Measurements from ENCODE around the gene PHC2. TPM values are rescaled to one million over a fixed set of nuclear protein-coding genes. Genes with fewer than 3 reads are reported as not detected.

PHC2 gene
- total RNA-seq, 2 donors from 2014 or later = 98.3 to 127 TPM

DNA sequence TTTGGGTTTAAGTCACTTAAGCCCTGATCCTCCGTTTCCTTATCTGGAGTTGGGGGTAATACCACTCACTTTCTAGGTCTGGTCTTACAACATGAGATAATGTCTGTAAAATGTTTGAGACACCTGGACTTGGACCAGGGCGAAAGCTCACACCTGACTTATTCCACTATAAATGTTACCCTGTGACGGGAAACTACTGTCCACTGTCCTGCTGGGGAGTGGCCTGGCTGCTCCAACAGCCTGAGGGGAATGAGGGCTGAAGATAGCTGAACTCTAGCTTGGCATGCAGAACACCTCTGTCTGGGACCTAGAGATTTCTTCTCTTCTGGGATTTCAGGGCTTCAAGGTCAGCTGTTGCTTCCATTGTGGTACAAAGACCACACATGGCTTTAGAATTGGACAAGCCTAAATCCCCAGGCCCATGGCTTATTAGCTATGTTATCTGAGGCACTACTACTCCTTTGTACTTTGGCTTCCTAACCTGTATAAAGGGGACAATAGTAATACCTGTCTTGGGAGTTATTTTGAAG lies 100.5 kb downstream of the PHC2 start:
- intact Hi-C loops (cut with DNase I) = no loop called here
- DNase-seq (ENCODE audit: low spot score) = no peak

GRCh38 chr1:33329600-33330305 lies 101.1 kb downstream of the PHC2 start:
- DNase-seq (ENCODE audit: low spot score) = no peak
- intact Hi-C loops (cut with DNase I) = no loop called here

GRCh38 chr1:33328817-33329216 lies 102.1 kb downstream of the PHC2 start:
- no peak for DNase-seq (ENCODE audit: low spot score)
- intact Hi-C loops (cut with DNase I) = no loop called here

GRCh38 chr1:33327587-33328325 lies 103.1 kb downstream of the PHC2 start:
- DNase-seq (ENCODE audit: low spot score) = no peak
- intact Hi-C loops (cut with DNase I) = no loop called here

DNA sequence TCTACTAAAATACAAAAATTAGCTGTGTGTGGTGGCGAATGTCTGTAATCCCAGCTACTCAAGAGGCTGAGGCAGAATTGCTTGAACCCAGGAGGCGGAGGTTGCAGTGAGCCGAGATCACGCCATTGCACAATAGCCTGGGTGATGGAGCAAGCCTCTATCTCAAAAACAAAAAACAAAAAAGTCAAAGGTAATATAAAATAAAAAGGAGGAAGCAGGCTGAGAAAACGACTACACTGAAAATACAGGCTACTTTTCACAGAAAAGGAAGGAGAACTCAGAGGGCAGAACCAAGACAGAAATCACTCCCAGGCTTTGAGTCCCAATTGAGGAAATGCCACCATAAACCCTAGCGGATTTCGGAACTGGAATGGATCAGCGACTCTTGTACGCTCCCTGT lies 104.1 kb downstream of the PHC2 start:
- DNase-seq (ENCODE audit: low spot score) = no peak
- intact Hi-C loops (cut with DNase I) = no loop called here

DNA sequence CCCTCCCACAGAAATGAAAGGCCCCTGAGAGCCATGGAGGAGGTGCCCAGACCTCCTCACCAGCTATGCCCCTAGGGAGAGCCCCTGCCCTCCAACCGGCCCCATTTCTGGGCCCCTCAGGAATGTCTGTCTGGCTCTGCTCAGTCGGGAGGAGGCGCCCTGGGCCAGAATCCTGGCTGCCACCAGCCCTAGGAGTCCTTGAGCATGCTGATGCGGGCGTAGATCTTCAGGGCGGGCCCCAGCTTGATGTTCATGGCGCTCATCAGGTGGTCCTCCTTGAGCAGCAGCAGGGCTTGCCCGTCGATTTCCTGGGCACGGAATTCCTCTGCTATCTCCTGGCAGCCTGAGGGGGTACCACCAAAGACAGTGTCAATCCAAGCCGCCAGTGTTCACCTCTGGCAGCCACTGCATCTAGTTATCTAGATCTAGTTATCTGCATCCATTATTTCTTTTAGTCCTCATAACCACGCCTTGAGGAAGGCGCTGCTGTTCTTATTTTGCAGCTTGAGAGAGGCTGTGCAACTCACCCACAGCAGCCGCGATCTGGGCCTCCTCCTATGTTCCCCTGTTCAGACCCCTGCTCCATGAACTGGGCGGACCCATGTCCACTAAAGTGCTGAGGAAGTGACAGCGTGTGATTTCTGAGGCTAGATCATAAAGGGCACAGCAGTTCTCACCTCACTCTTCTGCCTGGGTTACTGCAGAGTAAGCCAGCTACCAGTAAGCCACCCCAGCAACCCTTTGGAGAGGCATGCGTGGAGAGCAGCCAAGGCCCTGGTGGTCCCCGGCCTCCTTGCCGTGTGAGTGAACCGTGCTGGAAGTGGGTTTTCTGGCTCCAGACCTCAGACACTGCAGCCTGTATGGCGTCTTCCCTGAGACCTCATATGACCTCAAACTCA lies 106.0 kb downstream of the PHC2 start:
- DNase-seq (ENCODE audit: low spot score) = no peak
- intact Hi-C loops (cut with DNase I) = no loop called here

GRCh38 chr1:33323663-33324477 lies 107.0 kb downstream of the PHC2 start:
- no peak for DNase-seq (ENCODE audit: low spot score)
- intact Hi-C loops (cut with DNase I) = no loop called here

DNA sequence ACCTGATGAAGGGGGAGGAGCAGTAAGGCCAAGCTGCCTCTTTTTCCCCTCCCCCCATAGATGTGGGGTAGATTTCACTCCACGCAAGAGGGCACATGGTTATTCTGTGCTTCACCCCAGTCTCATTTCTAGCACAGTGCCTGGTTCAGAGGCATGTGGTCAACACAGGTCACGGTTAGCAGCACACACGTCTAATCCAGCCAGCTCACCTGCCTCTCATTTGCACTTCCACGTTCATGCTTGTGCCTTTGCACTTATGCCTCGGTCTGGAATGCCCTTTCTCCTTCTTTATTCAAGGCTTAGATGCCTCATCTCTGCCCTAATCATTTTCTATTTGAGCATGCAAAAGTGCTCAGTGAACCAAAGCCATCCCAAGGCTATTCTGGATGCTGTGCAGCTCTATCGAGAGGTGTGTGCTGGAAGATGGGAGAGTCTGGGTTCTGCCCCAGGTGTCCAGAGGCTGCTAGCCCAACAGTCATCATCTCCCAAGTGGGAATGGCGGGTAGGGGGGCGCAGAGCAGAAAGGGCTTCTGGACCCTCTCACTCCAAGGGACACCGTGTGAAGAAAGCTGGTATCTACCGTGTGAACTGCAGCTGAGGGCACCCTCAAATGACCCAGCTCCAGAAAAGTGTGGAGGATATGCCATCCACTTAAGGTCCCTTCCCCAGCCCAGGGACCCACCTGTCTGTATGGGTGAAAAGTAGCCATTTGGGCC lies 107.9 kb downstream of the PHC2 start:
- no peak for DNase-seq (ENCODE audit: low spot score)
- intact Hi-C loops (cut with DNase I) = no loop called here

GRCh38 chr1:33322109-33322508 lies 108.8 kb downstream of the PHC2 start:
- DNase-seq (ENCODE audit: low spot score) = no peak
- intact Hi-C loops (cut with DNase I) = no loop called here

GRCh38 chr1:33321178-33321577 lies 109.7 kb downstream of the PHC2 start:
- DNase-seq (ENCODE audit: low spot score) = no peak
- intact Hi-C loops (cut with DNase I) = no loop called here

GRCh38 chr1:33320619-33321165 lies 110.2 kb downstream of the PHC2 start, which contains the start of gene A3GALT2:
TSS of gene A3GALT2 (minus strand) at chr1:33321098. CDS start at chr1:33321098, 0 bp downstream.
- intact Hi-C loops (cut with DNase I) = no loop called here
- no peak for DNase-seq (ENCODE audit: low spot score)

- DNase-seq (ENCODE audit: low spot score) = no peak
- intact Hi-C loops (cut with DNase I) = no loop called here
Measured at GRCh38 chr1:33319949-33320618, 110.8 kb downstream of the PHC2 start.

- intact Hi-C loops (cut with DNase I) = no loop called here
- no peak for DNase-seq (ENCODE audit: low spot score)
Measured at GRCh38 chr1:33319186-33319948, 111.5 kb downstream of the PHC2 start.

DNA sequence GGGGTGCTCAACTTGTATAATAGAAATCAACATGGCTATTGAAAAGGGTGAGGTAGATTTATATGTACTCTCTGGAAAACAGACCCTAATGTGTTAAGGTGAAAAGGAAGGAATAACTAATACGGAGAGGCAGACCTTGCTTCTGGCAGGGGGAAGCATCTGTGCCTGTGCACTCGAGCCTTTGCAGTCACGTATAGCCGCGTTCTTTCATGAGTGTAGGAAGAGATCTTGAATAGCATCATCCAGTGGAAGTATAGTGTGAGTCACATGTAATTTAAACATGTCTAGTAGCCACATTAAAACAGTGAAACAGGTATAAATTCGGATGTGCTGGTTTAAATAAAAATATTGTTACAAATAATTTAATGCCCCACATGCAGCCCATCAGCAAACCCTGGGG lies 112.9 kb downstream of the PHC2 start:
- no peak for DNase-seq (ENCODE audit: low spot score)

DNA sequence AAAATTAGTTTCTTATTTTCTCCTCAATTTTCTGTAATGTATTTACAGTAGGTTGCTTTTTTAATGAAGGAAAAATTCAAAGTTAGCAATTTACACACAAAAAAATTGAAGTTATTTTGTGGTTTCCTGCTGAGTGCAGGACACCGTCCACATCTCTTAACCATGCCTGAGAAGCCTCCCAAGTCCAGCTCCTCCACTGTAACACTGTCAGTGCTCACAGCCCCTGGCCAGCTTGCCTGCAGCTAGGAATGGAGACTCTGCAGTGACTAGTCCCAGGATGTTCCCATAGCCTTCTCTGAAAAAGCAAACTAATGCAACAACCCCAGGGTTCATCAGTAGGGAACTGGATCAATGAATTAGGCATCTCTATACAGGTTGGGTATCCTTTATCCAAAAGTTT lies 113.5 kb downstream of the PHC2 start:
- no peak for DNase-seq (ENCODE audit: low spot score)
- intact Hi-C loops (cut with DNase I) = no loop called here

More for the DNA sequence above, 112.9 kb downstream of the PHC2 start:
- intact Hi-C loops (cut with DNase I) = no loop called here

GRCh38 chr1:33316601-33317000 lies 114.3 kb downstream of the PHC2 start:
- intact Hi-C loops (cut with DNase I) = no loop called here
- DNase-seq (ENCODE audit: low spot score) = peak; percentile 42

- peak; percentile 46 for DNase-seq (ENCODE audit: low spot score)
Measured at GRCh38 chr1:33314416-33314815, 116.5 kb downstream of the PHC2 start.

More at GRCh38 chr1:33314416-33314815, 116.5 kb downstream of the PHC2 start:
- intact Hi-C loops (cut with DNase I) = no loop called here

Data from posterior vena cava (tissue), 2 donors.